Measurements from ENCODE around the gene RBM17.
A peak's percentile ranks its signal among the peaks of the same experiment; 100 is the strongest.
"Not testable (repeated sequence)": the region's sequence is repeated elsewhere in the genome, so short reads cannot be mapped to it uniquely, and the experiment has no call there.

RBM17 gene

GRCh38 chr10:6102128-6102527 is 13.3 kb downstream of the RBM17 start:
- peaks cover 67% of the 10 kb centered on the region for H3K4me1 ChIP-seq (ENCODE audit: control insufficient read depth, insufficient read depth, low read length)
- H3K4me3 ChIP-seq (ENCODE audit: low read depth, low read length): no peak overlapping the region
- H3K36me3 ChIP-seq (ENCODE audit: control insufficient read depth, insufficient read depth, low read length): peaks cover 65% of the 10 kb centered on the region
- H3K27ac ChIP-seq (ENCODE audit: low read depth, low read length): no peak overlapping the region
- no peaks in the 10 kb centered on the region for H3K27me3 ChIP-seq (ENCODE audit: control insufficient read depth, insufficient read depth, low read length)
- no peak overlapping the region for H3K9ac ChIP-seq (ENCODE audit: low read depth, low read length)
- H3K9me3 ChIP-seq (ENCODE audit: control insufficient read depth, insufficient read depth, low read length): no peaks in the 10 kb centered on the region

- Histone ChIP-seq H3K27me3 (ENCODE audit: control insufficient read depth, insufficient read depth, low read length) (no peaks in the 10 kb centered on the region), H3K27ac (ENCODE audit: low read depth, low read length) (no peak overlapping the region), H3K9ac (ENCODE audit: low read depth, low read length) (no peak overlapping the region), H3K4me1 (ENCODE audit: control insufficient read depth, insufficient read depth, low read length) (peaks cover 62% of the 10 kb centered on the region), H3K36me3 (ENCODE audit: control insufficient read depth, insufficient read depth, low read length) (peaks cover 60% of the 10 kb centered on the region), H3K9me3 (ENCODE audit: control insufficient read depth, insufficient read depth, low read length) (no peaks in the 10 kb centered on the region), H3K4me3 (ENCODE audit: low read depth, low read length) (no peak overlapping the region)
Observed at GRCh38 chr10:6103591-6103990, 14.8 kb downstream of the RBM17 start.

- H3K27ac ChIP-seq (ENCODE audit: low read depth, low read length); H3K4me3 ChIP-seq (ENCODE audit: low read depth, low read length): not testable (repeated sequence)
- H3K36me3 ChIP-seq (ENCODE audit: control insufficient read depth, insufficient read depth, low read length): peaks cover 63% of the 10 kb centered on the region
Observed at GRCh38 chr10:6107616-6108015, 18.8 kb downstream of the RBM17 start.

GRCh38 chr10:6108072-6108471 is 19.2 kb downstream of the RBM17 start:
- peak overlapping the region; percentile 48 for H3K27ac ChIP-seq (ENCODE audit: low read depth, low read length)
- H3K27me3 ChIP-seq (ENCODE audit: control insufficient read depth, insufficient read depth, low read length): no peaks in the 10 kb centered on the region
- no peak overlapping the region for H3K4me3 ChIP-seq (ENCODE audit: low read depth, low read length)
- H3K9me3 ChIP-seq (ENCODE audit: control insufficient read depth, insufficient read depth, low read length): no peaks in the 10 kb centered on the region
- H3K9ac ChIP-seq (ENCODE audit: low read depth, low read length): no peak overlapping the region
- H3K4me1 ChIP-seq (ENCODE audit: control insufficient read depth, insufficient read depth, low read length): peaks cover 48% of the 10 kb centered on the region
- H3K36me3 ChIP-seq (ENCODE audit: control insufficient read depth, insufficient read depth, low read length): peaks cover 65% of the 10 kb centered on the region

More at GRCh38 chr10:6107616-6108015, 18.8 kb downstream of the RBM17 start:
- not testable (repeated sequence) for H3K9me3 ChIP-seq (ENCODE audit: control insufficient read depth, insufficient read depth, low read length); H3K9ac ChIP-seq (ENCODE audit: low read depth, low read length); H3K27me3 ChIP-seq (ENCODE audit: control insufficient read depth, insufficient read depth, low read length)
- peaks cover 51% of the 10 kb centered on the region for H3K4me1 ChIP-seq (ENCODE audit: control insufficient read depth, insufficient read depth, low read length)

- no peak overlapping the region for H3K9ac ChIP-seq (ENCODE audit: low read depth, low read length)
- H3K9me3 ChIP-seq (ENCODE audit: control insufficient read depth, insufficient read depth, low read length): no peaks in the 10 kb centered on the region
- H3K4me3 ChIP-seq (ENCODE audit: low read depth, low read length): no peak overlapping the region
- H3K27me3 ChIP-seq (ENCODE audit: control insufficient read depth, insufficient read depth, low read length): no peaks in the 10 kb centered on the region
- H3K4me1 ChIP-seq (ENCODE audit: control insufficient read depth, insufficient read depth, low read length): peaks cover 41% of the 10 kb centered on the region
- peak overlapping the region; percentile 57 for H3K27ac ChIP-seq (ENCODE audit: low read depth, low read length)
- H3K36me3 ChIP-seq (ENCODE audit: control insufficient read depth, insufficient read depth, low read length): peaks cover 68% of the 10 kb centered on the region
Observed at GRCh38 chr10:6108631-6109443, 20.0 kb downstream of the RBM17 start.

DNA sequence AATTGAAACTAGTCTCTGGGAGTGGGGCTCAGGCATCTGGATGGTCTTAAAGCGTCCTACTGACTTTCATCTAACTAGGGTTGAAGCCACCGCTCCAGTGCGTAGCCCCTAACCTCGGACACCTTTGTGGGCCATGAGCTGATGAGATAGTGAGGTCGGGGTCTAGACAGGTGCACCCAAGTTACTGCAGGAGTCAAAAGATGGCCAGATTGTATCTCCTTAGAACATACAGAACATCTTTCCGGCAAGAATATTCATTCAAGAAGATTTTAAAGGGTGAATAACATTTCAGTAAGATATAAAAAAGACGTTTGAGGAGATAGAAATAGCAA is 20.6 kb downstream of the RBM17 start:
- peaks cover 72% of the 10 kb centered on the region for H3K36me3 ChIP-seq (ENCODE audit: control insufficient read depth, insufficient read depth, low read length)
- peaks cover 35% of the 10 kb centered on the region for H3K4me1 ChIP-seq (ENCODE audit: control insufficient read depth, insufficient read depth, low read length)
- H3K4me3 ChIP-seq (ENCODE audit: low read depth, low read length): no peak overlapping the region
- H3K27ac ChIP-seq (ENCODE audit: low read depth, low read length): peak overlapping the region; percentile 57
- H3K9me3 ChIP-seq (ENCODE audit: control insufficient read depth, insufficient read depth, low read length): no peaks in the 10 kb centered on the region
- H3K9ac ChIP-seq (ENCODE audit: low read depth, low read length): no peak overlapping the region
- H3K27me3 ChIP-seq (ENCODE audit: control insufficient read depth, insufficient read depth, low read length): no peaks in the 10 kb centered on the region

GRCh38 chr10:6110136-6110535 is 21.3 kb downstream of the RBM17 start:
- Histone ChIP-seq H3K36me3 (ENCODE audit: control insufficient read depth, insufficient read depth, low read length) (peaks cover 79% of the 10 kb centered on the region), H3K9ac (ENCODE audit: low read depth, low read length) (no peak overlapping the region), H3K4me1 (ENCODE audit: control insufficient read depth, insufficient read depth, low read length) (peaks cover 28% of the 10 kb centered on the region), H3K4me3 (ENCODE audit: low read depth, low read length) (no peak overlapping the region), H3K9me3 (ENCODE audit: control insufficient read depth, insufficient read depth, low read length) (no peaks in the 10 kb centered on the region), H3K27me3 (ENCODE audit: control insufficient read depth, insufficient read depth, low read length) (no peaks in the 10 kb centered on the region), H3K27ac (ENCODE audit: low read depth, low read length) (no peak overlapping the region)

GRCh38 chr10:6112893-6113292 is 24.1 kb downstream of the RBM17 start:
- no peaks in the 10 kb centered on the region for H3K27me3 ChIP-seq (ENCODE audit: control insufficient read depth, insufficient read depth, low read length)
- H3K36me3 ChIP-seq (ENCODE audit: control insufficient read depth, insufficient read depth, low read length): peaks cover 81% of the 10 kb centered on the region
- no peak overlapping the region for H3K27ac ChIP-seq (ENCODE audit: low read depth, low read length)
- no peak overlapping the region for H3K9ac ChIP-seq (ENCODE audit: low read depth, low read length)
- H3K4me3 ChIP-seq (ENCODE audit: low read depth, low read length): no peak overlapping the region
- H3K9me3 ChIP-seq (ENCODE audit: control insufficient read depth, insufficient read depth, low read length): no peaks in the 10 kb centered on the region
- peaks cover 13% of the 10 kb centered on the region for H3K4me1 ChIP-seq (ENCODE audit: control insufficient read depth, insufficient read depth, low read length)

GRCh38 chr10:6114299-6114698 is 25.5 kb downstream of the RBM17 start:
- no peaks in the 10 kb centered on the region for H3K9me3 ChIP-seq (ENCODE audit: control insufficient read depth, insufficient read depth, low read length)
- H3K36me3 ChIP-seq (ENCODE audit: control insufficient read depth, insufficient read depth, low read length): peaks cover 76% of the 10 kb centered on the region
- H3K4me1 ChIP-seq (ENCODE audit: control insufficient read depth, insufficient read depth, low read length): peaks cover 4% of the 10 kb centered on the region
- H3K9ac ChIP-seq (ENCODE audit: low read depth, low read length): no peak overlapping the region
- H3K4me3 ChIP-seq (ENCODE audit: low read depth, low read length): no peak overlapping the region
- H3K27me3 ChIP-seq (ENCODE audit: control insufficient read depth, insufficient read depth, low read length): no peaks in the 10 kb centered on the region
- no peak overlapping the region for H3K27ac ChIP-seq (ENCODE audit: low read depth, low read length)

GRCh38 chr10:6114805-6115341 is 26.0 kb downstream of the RBM17 start:
- H3K9ac ChIP-seq (ENCODE audit: low read depth, low read length): no peak overlapping the region
- H3K36me3 ChIP-seq (ENCODE audit: control insufficient read depth, insufficient read depth, low read length): peaks cover 71% of the 10 kb centered on the region
- no peaks in the 10 kb centered on the region for H3K27me3 ChIP-seq (ENCODE audit: control insufficient read depth, insufficient read depth, low read length)
- H3K27ac ChIP-seq (ENCODE audit: low read depth, low read length): no peak overlapping the region
- H3K9me3 ChIP-seq (ENCODE audit: control insufficient read depth, insufficient read depth, low read length): no peaks in the 10 kb centered on the region
- no peak overlapping the region for H3K4me3 ChIP-seq (ENCODE audit: low read depth, low read length)
- no peaks in the 10 kb centered on the region for H3K4me1 ChIP-seq (ENCODE audit: control insufficient read depth, insufficient read depth, low read length)

GRCh38 chr10:6115411-6115810 is 26.6 kb downstream of the RBM17 start:
- Histone ChIP-seq H3K27me3 (ENCODE audit: control insufficient read depth, insufficient read depth, low read length) (no peaks in the 10 kb centered on the region), H3K9ac (ENCODE audit: low read depth, low read length) (no peak overlapping the region), H3K4me1 (ENCODE audit: control insufficient read depth, insufficient read depth, low read length) (no peaks in the 10 kb centered on the region), H3K27ac (ENCODE audit: low read depth, low read length) (no peak overlapping the region), H3K9me3 (ENCODE audit: control insufficient read depth, insufficient read depth, low read length) (no peaks in the 10 kb centered on the region), H3K36me3 (ENCODE audit: control insufficient read depth, insufficient read depth, low read length) (peaks cover 65% of the 10 kb centered on the region), H3K4me3 (ENCODE audit: low read depth, low read length) (no peak overlapping the region)

Measured in HUES48 (cell line).